SKM-1 (cell line): ENCODE data around the gene ZP3.
"Not testable (repeated sequence)": the region's sequence is repeated elsewhere in the genome, so short reads cannot be mapped to it uniquely, and the experiment has no call there.

ENCODE experiments used
- DNase-seq: peaks from one replicate; lab custom pipeline; 2025; ENCODE audit not compliant: unreplicated experiment; lab: John Stamatoyannopoulos, UW

ZP3 gene

GRCh38 chr7:76424413-76425111 lies at the start of gene ZP3:
ZP3 (plus strand) TSS chr7:76424950; CDS start chr7:76424965, 15 bp downstream.
- DNase-seq = no peak

DNA sequence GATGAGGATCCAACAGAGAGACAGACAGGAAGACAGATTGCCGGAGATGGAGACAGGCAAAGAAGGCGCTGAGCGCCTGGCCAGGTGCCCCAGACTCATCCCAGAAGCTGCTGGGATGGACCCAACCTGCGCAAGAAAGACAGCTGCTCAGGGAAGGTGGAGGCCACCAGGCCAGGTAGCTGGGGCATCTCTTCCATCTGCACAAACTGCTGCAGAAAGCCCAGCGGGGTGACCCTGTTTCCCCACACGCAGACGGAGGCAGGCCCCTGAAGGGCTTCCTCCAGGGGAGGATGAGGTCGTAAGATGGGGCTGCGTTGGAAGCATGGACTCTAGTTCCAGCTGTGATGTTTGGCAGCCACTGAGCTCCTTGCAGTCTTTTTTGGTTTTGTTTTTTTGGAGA lies 49.5 kb upstream of the ZP3 start:
- no peak for DNase-seq

DNA sequence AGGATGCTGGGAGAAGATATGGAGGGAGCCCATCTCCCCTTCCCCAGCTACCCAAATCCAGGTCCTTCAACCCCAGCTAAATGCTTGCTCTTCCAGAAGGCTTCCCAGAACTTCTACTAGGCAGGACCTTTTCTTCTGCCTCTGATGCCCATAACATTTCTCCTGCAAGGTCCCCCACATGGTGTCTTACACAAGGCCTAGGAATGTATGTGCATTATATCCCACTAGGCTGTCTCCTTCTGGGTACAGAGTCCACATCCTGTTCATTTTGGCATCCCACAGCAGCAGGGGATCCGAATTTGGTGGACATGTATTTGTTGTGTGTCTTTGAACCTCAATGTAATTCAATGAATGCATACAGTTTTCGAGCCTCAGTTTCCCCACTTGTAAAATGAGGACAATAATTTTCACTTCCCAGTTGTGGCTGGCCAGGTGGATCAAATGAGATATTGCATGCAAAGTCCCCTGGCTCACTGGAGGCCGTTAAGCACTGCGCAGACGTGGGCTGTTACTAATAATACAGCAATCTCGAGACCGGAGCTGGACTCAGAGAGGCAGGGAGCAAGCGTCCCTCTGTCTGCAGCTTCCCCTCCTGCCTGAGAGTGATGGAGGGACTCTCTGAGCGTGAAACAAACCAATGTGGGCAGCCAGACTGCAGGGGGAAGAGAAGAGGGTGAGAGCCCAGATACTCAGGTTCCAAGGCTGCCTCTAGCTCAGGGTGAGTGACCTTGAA lies 47.4 kb upstream of the ZP3 start:
- DNase-seq = no peak

GRCh38 chr7:76380623-76380966 lies 44.2 kb upstream of the ZP3 start:
- DNase-seq = no peak

- DNase-seq = no peak
Measured at GRCh38 chr7:76381814-76382213, 42.9 kb upstream of the ZP3 start.

GRCh38 chr7:76383089-76383944 lies 41.4 kb upstream of the ZP3 start:
- DNase-seq = no peak

- DNase-seq = no peak
Measured at GRCh38 chr7:76386691-76387260, 38.0 kb upstream of the ZP3 start.

DNA sequence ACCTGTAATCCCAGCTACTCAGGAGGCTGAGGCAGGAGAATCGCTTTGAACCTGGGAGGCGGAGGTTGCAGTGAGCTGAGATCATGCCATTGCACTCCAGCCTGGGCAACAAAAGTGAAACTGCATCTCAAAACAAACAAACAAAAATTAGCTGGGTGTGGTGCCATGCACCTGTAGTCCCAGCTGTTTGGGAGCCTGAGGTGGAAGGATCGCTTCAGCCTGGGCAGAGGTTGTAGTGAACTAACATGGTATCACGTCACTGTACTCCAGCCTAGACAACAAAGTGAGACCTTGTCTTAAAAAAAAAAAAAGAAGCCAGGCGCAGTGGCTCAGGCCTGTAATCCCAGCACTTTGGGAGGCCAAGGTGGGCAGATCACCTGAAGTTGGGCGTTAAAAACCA lies 37.0 kb upstream of the ZP3 start:
- DNase-seq = not testable (repeated sequence)

DNA sequence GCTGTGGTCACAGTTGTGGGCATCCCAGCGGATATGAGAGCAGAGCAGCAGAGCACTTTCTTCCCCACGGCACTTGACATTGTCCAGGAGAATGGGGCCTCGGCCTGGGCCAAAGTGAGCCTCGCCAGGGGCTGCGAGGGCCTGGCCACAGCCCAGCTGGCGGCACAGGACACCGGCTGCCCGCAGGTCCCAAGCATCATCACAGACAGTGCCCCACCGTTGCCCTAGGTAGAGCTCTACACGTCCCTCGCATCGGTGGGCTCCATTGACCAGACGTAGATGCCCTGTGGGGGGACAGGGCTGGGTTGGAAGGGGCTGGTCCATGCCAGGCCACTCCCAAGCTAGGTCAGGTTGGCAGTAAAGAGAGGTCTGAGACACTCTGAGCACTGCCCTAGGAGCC lies 34.7 kb upstream of the ZP3 start:
- DNase-seq = no peak

- DNase-seq = no peak
Measured at GRCh38 chr7:76392531-76393115, 32.1 kb upstream of the ZP3 start.

GRCh38 chr7:76393116-76394031 lies 31.4 kb upstream of the ZP3 start:
- peak; percentile 76 for DNase-seq

DNA sequence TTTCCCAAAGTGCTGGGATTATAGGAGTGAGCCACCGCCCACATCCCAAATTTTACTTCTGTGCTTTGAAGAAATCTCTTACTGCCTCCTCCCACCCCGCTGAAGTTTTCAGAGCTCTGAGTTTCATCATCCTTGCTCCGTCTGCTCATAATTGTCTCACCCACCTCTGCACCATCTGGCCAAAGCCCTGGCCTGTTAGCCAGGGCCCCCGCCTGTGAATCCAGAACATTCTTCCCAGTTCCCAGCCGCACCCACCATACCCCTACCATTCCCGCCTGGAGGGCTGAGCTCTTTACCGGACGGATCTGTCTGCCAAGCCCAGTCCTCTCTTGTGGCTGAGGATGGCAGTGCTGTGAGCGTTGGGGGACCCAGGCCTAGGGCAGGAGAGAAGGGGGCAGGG lies 29.8 kb upstream of the ZP3 start:
- no peak for DNase-seq

GRCh38 chr7:76395605-76395964 lies 29.2 kb upstream of the ZP3 start:
- not testable (repeated sequence) for DNase-seq

DNA sequence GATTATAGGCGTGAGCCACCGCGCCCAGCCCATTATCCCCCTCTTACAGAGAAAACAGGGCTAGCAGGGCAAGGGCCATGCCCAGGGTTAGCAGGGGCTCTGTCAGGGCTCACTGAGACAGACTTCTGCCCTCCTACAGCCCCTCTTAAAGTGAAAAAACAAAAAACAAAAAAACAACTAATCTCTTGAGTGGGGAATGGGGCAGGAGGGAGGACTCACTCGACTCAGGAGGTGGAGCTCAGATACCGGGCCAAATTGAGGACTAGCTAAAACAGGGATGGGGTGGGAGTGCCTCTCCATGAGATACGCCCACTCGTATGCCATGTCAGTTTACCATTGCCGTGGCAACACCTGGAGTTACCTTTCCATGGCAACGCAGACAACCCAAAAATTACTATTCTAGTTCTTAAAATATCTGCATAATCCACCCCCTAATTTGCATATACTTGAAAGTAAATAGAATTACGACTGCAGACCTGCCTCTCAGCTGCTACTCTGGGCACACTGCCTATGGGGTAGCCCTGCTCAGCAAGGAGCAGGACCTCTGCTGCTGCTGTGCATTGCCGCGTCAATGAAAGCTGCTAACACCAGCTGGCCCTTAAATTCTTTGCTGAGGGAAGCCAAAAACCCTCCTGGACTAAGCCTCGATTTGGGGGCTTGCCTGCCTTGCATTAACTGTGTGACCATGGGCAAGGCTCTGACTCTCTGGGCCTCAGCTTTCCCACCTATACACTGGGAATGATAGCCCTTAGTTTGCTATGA lies 28.6 kb upstream of the ZP3 start:
- DNase-seq = no peak

- no peak for DNase-seq
Measured at GRCh38 chr7:76396864-76397263, 27.9 kb upstream of the ZP3 start.

GRCh38 chr7:76397409-76398183 lies 27.2 kb upstream of the ZP3 start:
- DNase-seq = peak; percentile 57

- DNase-seq = no peak
Measured at GRCh38 chr7:76400248-76400647, 24.5 kb upstream of the ZP3 start.

GRCh38 chr7:76403097-76403496 lies 21.7 kb upstream of the ZP3 start:
- DNase-seq = not testable (repeated sequence)
